SJCRH30 (cell line): ENCODE measurements around the gene MYOF. TPM values are rescaled to one million over a fixed set of nuclear protein-coding genes. Genes with fewer than 3 reads are reported as not detected.
A peak's percentile ranks its signal among the peaks of the same experiment; 100 is the strongest.
"Not testable (repeated sequence)": the region's sequence is repeated elsewhere in the genome, so short reads cannot be mapped to it uniquely, and the experiment has no call there.

Experiments
- DNase-seq, 2 experiments: peaks; one replicate each; pipeline ENCODE4 v3.0.0-alpha.2; 2015 to 2020
- H3K27ac ChIP-seq: fragments of 250-450 bp; sonication (Bioruptor Pico); 2 replicates; pipeline ENCODE4 v1.5.1; 2020; ENCODE audit warnings: mild to moderate bottlenecking, moderate library complexity
- H3K27me3 ChIP-seq: fragments of 250-450 bp; sonication (Bioruptor Pico); 2 replicates; pipeline ENCODE4 v1.5.1; 2020; ENCODE audit warnings: mild to moderate bottlenecking, moderate library complexity
- H3K36me3 ChIP-seq: fragments of 250-450 bp; sonication (Bioruptor Pico); 2 replicates; pipeline ENCODE4 v1.5.1; 2020; ENCODE audit warnings: mild to moderate bottlenecking, moderate library complexity
- H3K4me1 ChIP-seq: fragments of 250-450 bp; sonication (Bioruptor Pico); 2 replicates; pipeline ENCODE4 v1.5.1; 2020; ENCODE audit warnings: mild to moderate bottlenecking, moderate library complexity
- H3K4me3 ChIP-seq: fragments of 250-450 bp; sonication (Bioruptor Pico); 2 replicates; pipeline ENCODE4 v1.5.1; 2020; ENCODE audit warnings: mild to moderate bottlenecking, moderate library complexity
- H3K9me3 ChIP-seq: fragments of 250-450 bp; sonication (Bioruptor Pico); replicated peaks from 2 replicates; pipeline ENCODE4 v1.5.1; 2020; ENCODE audit warnings: mild to moderate bottlenecking, moderate library complexity
- total RNA-seq: library from RNA; depleted of rRNA; stranded (reverse); fragments of >200 nt; shearing (Covaris generic); gene quantifications from 2 replicates; pipeline ENCODE4 v1.2.3, GENCODE V29; 2014

MYOF gene
- total RNA-seq, 1 experiment from 2014 or later: 4.2 TPM

DNA sequence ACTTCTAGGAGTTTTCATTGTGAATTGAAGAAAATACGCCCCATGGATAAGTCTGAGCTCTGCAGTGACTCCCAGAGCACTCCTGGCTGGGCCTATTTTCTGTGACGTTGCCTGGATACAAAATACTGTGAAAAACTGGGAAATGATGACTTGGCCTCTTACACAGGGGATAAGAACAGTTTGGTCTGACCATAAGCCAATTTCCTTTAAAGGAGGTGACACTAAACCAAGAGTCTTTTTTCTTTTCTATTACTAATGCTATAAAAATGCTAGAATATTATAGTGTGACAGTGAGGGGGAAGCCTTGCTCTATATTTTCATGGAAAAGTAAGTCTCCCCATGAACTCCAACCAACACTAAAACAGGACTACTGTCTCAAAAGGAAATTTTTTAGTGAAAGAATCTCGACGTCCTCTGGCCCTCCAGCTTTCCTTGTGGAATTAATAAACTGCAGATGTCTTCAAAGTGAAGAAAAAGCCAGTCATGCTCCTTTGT, 45.5 kb downstream of the MYOF start:
- peaks cover 25% of the 10 kb centered on the region for H3K4me1 ChIP-seq
- no peaks in the 10 kb centered on the region for H3K9me3 ChIP-seq
- H3K27me3 ChIP-seq: no peaks in the 10 kb centered on the region
- H3K36me3 ChIP-seq: no peaks in the 10 kb centered on the region
- peak; percentile 22 to 51 for DNase-seq
- peak overlapping the region; percentile 50 for H3K4me3 ChIP-seq
- peak overlapping the region; percentile 98 for H3K27ac ChIP-seq

DNA sequence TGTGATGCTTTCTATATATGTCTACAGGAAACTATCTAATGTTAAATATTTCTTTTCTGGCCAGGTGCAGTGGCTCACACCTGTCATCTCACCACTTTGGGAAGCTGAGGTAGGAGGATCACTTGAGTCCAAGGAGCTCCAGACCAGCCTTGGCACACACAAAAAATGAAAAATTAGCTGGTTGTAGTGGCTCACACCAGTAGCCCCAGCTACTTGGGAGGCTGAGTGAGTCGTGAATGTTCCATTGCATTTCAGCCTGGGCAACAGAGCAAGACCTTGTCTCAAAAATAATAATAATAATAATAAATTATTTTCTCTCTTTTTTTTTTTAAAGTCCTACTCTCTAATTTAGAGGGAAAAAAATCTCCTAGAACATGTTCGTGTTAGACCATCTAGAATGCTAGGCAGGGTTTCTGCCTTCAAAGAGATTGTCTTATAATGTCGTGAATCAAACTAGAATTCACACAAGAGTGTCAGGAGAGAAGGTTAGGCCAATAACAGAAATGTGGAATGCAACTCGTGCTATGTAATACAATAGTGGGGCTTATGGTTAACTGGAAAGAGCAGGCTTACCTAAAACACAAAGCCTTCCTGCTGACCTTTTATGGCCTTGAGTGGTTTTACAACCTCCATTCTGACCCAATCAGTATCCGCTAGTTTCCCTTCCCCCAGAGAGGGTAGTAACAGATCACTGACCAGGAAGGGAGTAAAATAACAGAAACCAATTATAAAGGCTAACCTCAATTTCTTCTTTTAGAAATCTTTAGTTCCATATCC, 46.3 kb downstream of the MYOF start:
- Histone ChIP-seq H3K4me1 (peaks cover 25% of the 10 kb centered on the region), H3K27ac (peak overlapping the region; percentile 98), H3K27me3 (no peaks in the 10 kb centered on the region), H3K4me3 (no peak overlapping the region; the same call in 1 of the 2 replicates), H3K36me3 (no peaks in the 10 kb centered on the region), H3K9me3 (no peaks in the 10 kb centered on the region)
- peak in 1 of 2 experiments; percentile 36 for DNase-seq

DNA sequence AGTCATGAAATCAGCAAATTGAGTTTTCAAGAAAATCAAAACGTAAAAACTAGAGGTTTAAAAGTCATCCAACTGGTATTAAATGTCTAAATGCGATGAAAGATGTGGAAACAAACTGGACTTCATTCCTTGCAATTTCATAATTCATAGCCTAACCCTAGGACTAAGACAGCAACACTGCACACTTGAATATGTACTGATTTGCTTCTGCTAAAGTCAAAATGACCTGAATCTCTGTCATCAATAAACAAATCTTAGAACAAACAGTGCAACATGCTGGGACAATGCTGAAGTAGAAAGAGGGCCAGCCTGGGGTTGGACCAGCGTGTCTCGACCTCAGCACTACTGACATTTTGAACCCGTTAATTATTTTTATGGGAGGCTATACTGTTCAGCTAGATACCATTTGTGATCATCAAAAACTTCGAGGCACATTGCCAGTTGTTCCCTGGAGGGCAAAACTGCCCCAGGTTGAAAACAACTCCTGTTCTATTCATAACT, 47.1 kb downstream of the MYOF start:
- H3K27me3 ChIP-seq: no peaks in the 10 kb centered on the region
- no peaks in the 10 kb centered on the region for H3K36me3 ChIP-seq
- no peak overlapping the region for H3K27ac ChIP-seq
- no peak overlapping the region for H3K4me3 ChIP-seq
- H3K9me3 ChIP-seq: no peaks in the 10 kb centered on the region
- DNase-seq: no peak
- peaks cover 25% of the 10 kb centered on the region for H3K4me1 ChIP-seq

DNA sequence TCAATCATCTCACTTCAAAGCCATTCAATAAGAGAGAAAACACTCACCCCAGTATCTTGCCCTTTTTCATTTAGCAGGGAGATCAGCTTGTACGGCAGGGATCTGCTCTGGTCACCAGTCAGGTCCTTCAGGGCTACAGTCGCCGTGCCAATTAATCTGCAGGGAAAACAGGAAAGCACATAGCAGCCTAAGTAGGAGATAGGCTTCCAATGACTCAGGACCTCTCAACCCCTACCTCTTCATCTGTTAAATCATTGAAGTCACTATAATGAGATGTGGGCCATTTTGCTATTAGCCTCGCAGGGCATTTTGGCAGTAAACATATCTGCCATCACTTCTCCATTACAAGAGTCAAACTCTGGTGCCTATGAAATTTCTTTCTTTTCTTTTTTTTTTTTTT, 50.8 kb downstream of the MYOF start:
- Histone ChIP-seq H3K4me3 (no peak overlapping the region), H3K27me3 (no peaks in the 10 kb centered on the region), H3K4me1 (peaks cover 6% of the 10 kb centered on the region), H3K27ac (no peak overlapping the region), H3K36me3 (no peaks in the 10 kb centered on the region), H3K9me3 (no peaks in the 10 kb centered on the region)
- DNase-seq: no peak

DNA sequence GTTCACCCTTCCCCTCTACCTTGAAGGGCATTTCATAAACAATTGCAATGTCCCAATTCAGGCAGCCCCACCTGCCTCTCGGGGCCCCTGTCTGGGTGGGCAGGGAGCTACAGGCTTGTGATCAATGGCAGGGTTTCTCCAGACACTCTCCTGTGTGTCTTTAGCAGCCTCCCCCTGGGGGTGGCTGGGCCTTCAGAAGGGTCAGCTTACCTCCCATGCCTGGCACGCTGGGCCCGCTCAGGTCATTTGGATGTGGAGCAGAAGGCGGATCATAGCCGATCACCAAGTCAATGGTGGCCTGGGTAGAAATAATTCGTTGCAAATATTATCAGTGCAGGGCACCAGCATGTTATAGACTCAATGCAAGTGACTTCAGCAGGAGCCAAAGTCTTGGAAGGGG, 56.3 kb downstream of the MYOF start:
- Histone ChIP-seq H3K36me3 (no peaks in the 10 kb centered on the region), H3K4me3 (no peak overlapping the region), H3K4me1 (no peaks in the 10 kb centered on the region), H3K9me3 (no peaks in the 10 kb centered on the region), H3K27me3 (no peaks in the 10 kb centered on the region), H3K27ac (no peak overlapping the region)
- no peak for DNase-seq

DNA sequence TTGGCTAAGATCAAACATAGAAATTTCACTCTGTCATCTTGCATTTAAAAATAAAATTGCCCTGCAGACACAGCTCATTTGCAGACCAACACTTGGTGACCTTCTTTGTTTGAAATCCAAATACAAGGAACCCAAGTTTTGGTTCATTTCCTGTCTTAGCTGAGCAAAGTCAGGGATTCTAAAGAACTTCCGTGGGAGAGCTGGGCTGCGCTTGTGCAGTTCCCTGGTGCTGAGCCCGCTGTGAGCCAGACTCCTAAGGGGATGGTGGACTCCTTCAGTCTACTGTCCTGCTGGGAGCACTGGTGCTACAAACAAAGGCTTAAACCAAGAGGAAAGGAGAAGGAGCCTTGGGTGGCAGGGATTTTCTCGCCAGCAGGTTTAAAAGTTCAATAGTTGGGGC, 60.0 kb downstream of the MYOF start:
- H3K4me3 ChIP-seq: no peak overlapping the region
- no peaks in the 10 kb centered on the region for H3K9me3 ChIP-seq
- no peaks in the 10 kb centered on the region for H3K27me3 ChIP-seq
- no peaks in the 10 kb centered on the region for H3K4me1 ChIP-seq
- no peaks in the 10 kb centered on the region for H3K36me3 ChIP-seq
- no peak for DNase-seq
- no peak overlapping the region for H3K27ac ChIP-seq

DNA sequence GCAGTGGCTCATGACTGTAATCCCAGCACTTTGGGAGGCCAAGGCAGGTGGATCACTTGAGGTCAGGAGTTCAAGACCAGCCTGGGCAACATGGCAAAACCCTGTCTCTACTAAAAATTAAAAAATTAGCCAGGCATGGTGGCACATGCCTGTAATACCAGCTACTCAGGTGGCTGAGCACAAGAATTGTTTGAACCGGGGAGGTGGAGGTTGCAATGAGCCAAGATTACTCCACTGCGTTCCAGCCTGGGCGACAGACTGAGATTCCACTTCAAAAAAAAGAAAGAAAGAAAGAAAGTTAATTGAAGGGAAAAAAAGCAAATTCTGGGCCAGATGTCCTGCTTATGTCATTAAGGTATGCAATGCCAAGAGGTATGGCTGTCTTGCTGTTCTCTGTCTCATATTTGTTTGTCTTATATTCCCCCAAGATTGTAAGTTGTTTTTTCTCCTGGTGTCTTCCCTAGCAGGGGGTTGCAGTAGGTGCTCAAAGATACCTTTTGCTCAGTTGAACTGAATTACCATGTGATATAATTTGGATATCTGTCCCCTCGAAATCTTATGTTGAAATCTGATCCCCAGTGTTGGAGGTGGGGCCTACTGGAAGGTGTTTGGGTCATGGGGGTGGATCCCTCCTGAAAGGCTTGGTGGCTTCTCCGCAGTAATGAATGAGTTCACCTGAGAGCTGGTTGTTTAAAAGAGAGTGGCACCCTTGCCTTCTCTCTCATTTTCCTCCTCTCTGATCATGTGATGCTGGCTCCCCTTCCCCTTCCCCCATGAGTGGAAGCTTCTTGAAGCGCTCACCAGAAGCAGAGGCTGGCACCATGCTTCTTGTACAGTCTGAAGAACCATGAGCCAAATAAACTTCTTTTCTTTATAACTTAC, 60.9 kb downstream of the MYOF start:
- Histone ChIP-seq H3K4me1 (no peaks in the 10 kb centered on the region), H3K4me3 (no peak overlapping the region), H3K27me3 (no peaks in the 10 kb centered on the region), H3K9me3 (no peaks in the 10 kb centered on the region), H3K36me3 (no peaks in the 10 kb centered on the region), H3K27ac (no peak overlapping the region)
- DNase-seq: no peak

DNA sequence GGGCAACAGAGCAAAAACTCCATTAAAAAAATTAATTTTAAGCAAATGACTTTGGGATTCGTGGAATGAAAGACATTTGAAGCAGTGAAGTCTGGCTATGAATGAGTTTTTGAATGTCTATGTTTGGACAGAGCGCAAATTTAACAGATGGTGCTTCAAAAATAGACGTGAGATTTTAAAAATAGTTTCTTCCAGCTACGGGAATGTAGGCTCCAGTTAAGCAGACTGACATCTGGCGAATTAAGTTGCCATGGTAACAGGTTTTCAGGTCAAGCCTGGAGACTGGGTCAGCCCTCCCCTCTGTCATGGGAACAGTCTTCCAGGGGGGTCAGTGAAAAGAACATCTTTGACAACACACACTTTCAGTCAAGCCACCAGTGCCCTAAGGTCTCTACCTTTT, 62.0 kb downstream of the MYOF start:
- H3K9me3 ChIP-seq: no peaks in the 10 kb centered on the region
- H3K36me3 ChIP-seq: no peaks in the 10 kb centered on the region
- H3K4me3 ChIP-seq: no peak overlapping the region
- no peak overlapping the region for H3K27ac ChIP-seq
- no peaks in the 10 kb centered on the region for H3K27me3 ChIP-seq
- DNase-seq: no peak
- H3K4me1 ChIP-seq: no peaks in the 10 kb centered on the region

DNA sequence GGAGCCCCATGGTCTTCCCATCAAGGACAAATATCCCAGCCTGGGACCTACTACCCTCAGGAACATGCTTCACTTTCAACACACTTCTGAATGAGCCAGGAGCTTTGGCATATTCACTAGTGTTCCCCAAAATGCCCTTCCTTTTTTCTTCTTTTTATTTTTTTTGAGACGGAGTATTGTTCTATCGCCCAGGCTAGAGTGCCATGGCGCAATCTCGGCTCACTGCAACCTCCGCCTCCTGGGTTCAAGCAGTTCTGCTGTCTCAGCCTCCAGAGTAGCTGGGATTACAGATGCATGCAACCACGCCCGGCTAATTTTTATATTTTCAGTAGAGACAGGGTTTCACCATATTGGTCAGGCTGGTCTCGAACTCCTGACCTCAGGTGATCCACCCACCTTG, 63.1 kb downstream of the MYOF start:
- not testable (repeated sequence) for H3K4me3 ChIP-seq, H3K27ac ChIP-seq, H3K36me3 ChIP-seq

DNA sequence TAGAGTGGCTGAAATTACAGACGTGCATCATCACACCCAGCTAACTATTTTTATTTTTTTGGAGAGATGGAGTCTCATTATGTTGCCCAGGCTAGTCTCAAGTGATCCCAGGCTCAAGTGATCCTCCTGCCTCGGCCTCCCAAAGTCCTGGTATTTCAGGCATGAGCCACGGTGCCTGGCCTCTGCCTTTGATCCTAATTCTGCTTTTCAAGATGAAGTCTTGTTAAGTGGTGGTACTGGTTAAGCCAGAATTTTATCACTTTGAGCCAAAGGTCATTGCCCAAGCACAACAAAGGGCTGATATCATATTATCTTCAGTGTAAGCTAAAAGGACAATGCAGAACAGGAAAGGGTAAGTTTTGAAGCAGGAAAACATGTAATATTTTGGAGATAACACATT, 64.2 kb downstream of the MYOF start:
- no peak overlapping the region for H3K4me3 ChIP-seq
- no peaks in the 10 kb centered on the region for H3K4me1 ChIP-seq
- H3K27me3 ChIP-seq: no peaks in the 10 kb centered on the region
- DNase-seq: no peak
- no peaks in the 10 kb centered on the region for H3K36me3 ChIP-seq
- H3K27ac ChIP-seq: no peak overlapping the region
- H3K9me3 ChIP-seq: no peaks in the 10 kb centered on the region

More for the DNA sequence above, 63.1 kb downstream of the MYOF start:
- H3K27me3 ChIP-seq, H3K4me1 ChIP-seq, DNase-seq, H3K9me3 ChIP-seq: not testable (repeated sequence)

DNA sequence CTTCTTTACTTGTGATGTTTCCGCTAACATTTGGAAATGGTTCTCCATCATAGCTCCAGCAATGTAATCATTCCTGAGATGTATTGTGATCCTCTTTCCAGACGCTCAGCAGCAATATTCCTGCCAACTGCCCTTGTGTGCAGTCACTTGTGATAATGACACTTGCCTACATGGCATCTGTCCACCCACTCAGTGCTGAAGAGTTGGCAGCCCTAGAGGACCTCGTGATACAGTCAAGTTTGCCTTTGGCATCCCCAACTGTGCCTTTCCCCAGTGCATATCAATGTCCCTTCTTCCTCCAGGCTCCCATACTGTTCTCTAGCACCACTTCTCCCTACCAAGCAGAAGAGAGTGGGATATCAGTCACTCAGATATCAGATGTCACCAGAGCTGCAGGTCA, 64.9 kb downstream of the MYOF start:
- no peak overlapping the region for H3K27ac ChIP-seq
- DNase-seq: no peak
- no peaks in the 10 kb centered on the region for H3K9me3 ChIP-seq
- H3K4me3 ChIP-seq: no peak overlapping the region
- H3K4me1 ChIP-seq: no peaks in the 10 kb centered on the region
- no peaks in the 10 kb centered on the region for H3K27me3 ChIP-seq
- H3K36me3 ChIP-seq: no peaks in the 10 kb centered on the region

DNA sequence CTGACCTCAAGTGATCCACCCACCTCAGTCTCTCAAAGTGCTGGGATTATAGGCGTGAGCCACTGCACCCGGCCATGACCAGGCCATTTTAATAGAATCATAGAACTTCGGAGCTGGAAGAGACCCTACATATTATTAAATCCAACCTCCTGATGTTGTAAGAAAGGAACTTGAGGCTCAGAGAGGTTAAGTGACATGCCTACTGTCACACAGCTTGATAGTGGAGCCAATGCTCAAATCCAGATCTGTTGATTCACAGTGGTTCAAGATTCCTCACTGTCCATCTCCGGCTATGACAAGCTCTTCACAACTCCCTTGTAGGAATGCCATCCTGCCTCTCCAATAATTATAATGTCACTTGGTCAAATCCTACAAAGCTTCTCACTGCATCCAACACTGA, 65.3 kb downstream of the MYOF start:
- Histone ChIP-seq H3K9me3 (no peaks in the 10 kb centered on the region), H3K36me3 (no peaks in the 10 kb centered on the region), H3K27ac (no peak overlapping the region), H3K4me3 (no peak overlapping the region), H3K4me1 (no peaks in the 10 kb centered on the region), H3K27me3 (no peaks in the 10 kb centered on the region)
- no peak for DNase-seq

DNA sequence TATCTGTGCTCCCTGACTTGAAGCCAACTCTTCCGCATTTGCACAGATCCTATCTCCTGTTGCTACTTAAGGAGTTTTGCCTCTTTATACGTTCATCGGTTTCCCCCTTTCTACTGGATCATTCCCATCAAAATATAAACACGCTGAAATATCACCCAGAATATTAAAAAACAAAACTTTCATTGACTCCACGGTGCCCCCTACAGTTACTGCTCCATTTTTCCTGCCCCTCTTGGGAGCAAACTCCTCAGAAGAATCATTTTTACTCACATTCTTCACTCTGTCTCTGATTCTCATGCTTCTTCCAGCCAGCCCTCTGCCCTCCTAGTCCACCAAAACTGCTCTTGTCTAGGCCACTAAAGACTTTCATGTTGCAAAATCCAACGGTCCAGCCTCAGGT, 66.4 kb downstream of the MYOF start:
- no peak overlapping the region for H3K4me3 ChIP-seq
- no peaks in the 10 kb centered on the region for H3K4me1 ChIP-seq
- DNase-seq: no peak
- no peak overlapping the region for H3K27ac ChIP-seq
- no peaks in the 10 kb centered on the region for H3K36me3 ChIP-seq
- H3K27me3 ChIP-seq: no peaks in the 10 kb centered on the region
- H3K9me3 ChIP-seq: no peaks in the 10 kb centered on the region

DNA sequence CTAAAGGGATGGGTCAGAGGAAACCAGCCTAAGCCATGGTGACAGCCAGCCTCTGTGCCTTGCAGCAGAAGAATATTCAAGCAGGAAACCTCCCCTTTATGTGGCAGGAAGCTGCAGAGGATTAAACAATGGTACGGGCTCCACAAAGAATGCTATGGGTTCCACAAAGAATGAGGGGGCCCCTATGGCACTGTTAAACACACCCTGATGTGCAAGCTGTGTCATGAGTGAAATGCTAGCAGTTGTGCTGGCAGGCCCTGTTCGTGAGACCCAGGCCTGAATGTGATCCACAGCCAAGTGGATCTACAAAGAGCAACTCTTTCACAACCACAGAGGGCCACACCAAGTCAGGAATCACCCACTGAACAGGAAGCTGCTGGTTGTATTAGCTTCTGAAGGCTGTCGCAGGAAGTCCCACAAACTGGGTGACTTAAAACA, 68.9 kb downstream of the MYOF start:
- Histone ChIP-seq H3K27ac (no peak overlapping the region), H3K36me3 (no peaks in the 10 kb centered on the region)
- no peak for DNase-seq

DNA sequence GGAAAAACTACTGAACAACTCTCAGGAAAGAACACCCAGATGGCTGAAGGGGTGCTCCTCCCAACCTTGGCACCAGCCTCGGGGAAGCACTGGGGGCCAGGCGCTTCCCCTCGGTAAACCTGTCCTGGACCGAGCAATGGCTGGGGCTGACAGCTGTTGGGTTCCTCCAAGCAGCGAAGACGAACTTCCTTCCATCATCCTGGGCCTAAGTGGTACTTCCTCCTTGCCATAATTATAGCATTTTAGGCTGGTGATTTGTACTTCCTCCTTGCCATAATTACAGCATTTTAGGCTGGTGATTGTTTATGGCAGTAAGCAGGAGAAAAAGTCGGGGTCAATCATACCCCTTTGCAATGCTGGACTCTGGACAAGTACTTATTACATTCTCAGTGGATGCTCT, 69.3 kb downstream of the MYOF start:
- no peak for DNase-seq
- Histone ChIP-seq H3K27ac (no peak overlapping the region), H3K4me3 (no peak overlapping the region), H3K36me3 (no peaks in the 10 kb centered on the region), H3K27me3 (no peaks in the 10 kb centered on the region), H3K9me3 (no peaks in the 10 kb centered on the region), H3K4me1 (no peaks in the 10 kb centered on the region)

More for the DNA sequence above, 68.9 kb downstream of the MYOF start:
- H3K4me1 ChIP-seq: no peaks in the 10 kb centered on the region
- H3K9me3 ChIP-seq: no peaks in the 10 kb centered on the region
- H3K27me3 ChIP-seq: no peaks in the 10 kb centered on the region
- no peak overlapping the region for H3K4me3 ChIP-seq
